H1 (cell line): ENCODE data around the gene GRIP1. TPM values are rescaled to one million over a fixed set of nuclear protein-coding genes. Genes with fewer than 3 reads are reported as not detected.

Experiments
- CTCF ChIA-PET: fragments of 300-600 bp; sonication (Branson Sonifier 250); formaldehyde crosslinking; loops from one replicate; lab custom pipeline; 2021; ENCODE audit not compliant: partially characterized antibody; lab: Charles Lee
- POLR2A ChIA-PET: fragments of 300-600 bp; sonication (Branson Sonifier 250); formaldehyde crosslinking; loops from one replicate; lab custom pipeline; 2021; ENCODE audit warnings: inconsistent platforms; ENCODE audit not compliant: partially characterized antibody; lab: Charles Lee
- DNase-seq, 2 experiments: peaks; one replicate each; pipeline versions ENCODE4 v3.0.0 to v3.0.0-alpha.2; 2010 to 2022; ENCODE audit warnings: low spot score in 2 of 2, low read depth in 1 of 2, mixed read lengths in 1 of 2
- FAIRE-seq: peaks from 2 replicates; lab custom pipeline; 2011; peaks lifted over from hg19 to GRCh38; lab: Jason Lieb, UNC
- H2AFZ ChIP-seq: 2 replicates; pipeline ENCODE4 v1.8.1; 2012; ENCODE audit warnings: low read length, inconsistent platforms
- H2AK5ac ChIP-seq: 2 replicates; pipeline ENCODE4 v1.6.1; 2013; ENCODE audit warnings: low read depth, low read length
- H2BK120ac ChIP-seq: replicated peaks from 2 replicates; pipeline ENCODE3; 2013; ENCODE audit warnings: low read depth, low read length, inconsistent platforms
- H2BK12ac ChIP-seq: 2 replicates; pipeline ENCODE4 v1.6.1; 2013; ENCODE audit warnings: low read depth, low read length
- H2BK15ac ChIP-seq: 2 replicates; pipeline ENCODE4 v1.6.1; 2013; ENCODE audit warnings: low read length
- H2BK20ac ChIP-seq: 2 replicates; pipeline ENCODE4 v1.6.1; 2013; ENCODE audit warnings: low read length
- H2BK5ac ChIP-seq: 2 replicates; pipeline ENCODE4 v1.6.1; 2013; ENCODE audit warnings: low read depth, low read length
- H3K14ac ChIP-seq: 2 replicates; pipeline ENCODE4 v1.6.1; 2013; ENCODE audit warnings: inconsistent platforms; ENCODE audit not compliant: insufficient read length
- H3K18ac ChIP-seq: 2 replicates; pipeline ENCODE4 v1.6.1; 2013; ENCODE audit warnings: low read length; ENCODE audit errors: extremely low read depth
- H3K23ac ChIP-seq: 2 replicates; pipeline ENCODE4 v1.6.1; 2013; ENCODE audit warnings: inconsistent platforms; ENCODE audit not compliant: insufficient read length
- H3K23me2 ChIP-seq: 2 replicates; pipeline ENCODE4 v1.6.1; 2013; ENCODE audit warnings: low read depth, low read length
- H3K27ac ChIP-seq: 2 replicates; pipeline ENCODE4 v1.6.1; 2011; ENCODE audit warnings: low read depth, low read length, inconsistent platforms
- H3K27me3 ChIP-seq, 4 experiments: replicated peaks in 1 of 4; 1 replicate in 1 of 4; 2 replicates in 3 of 4; pipeline versions ENCODE4 v1.6.1 to v1.8.1; 2011 to 2013; ENCODE audit warnings: low read length in 3 of 4, mild to moderate bottlenecking in 3 of 4, inconsistent platforms in 2 of 4, mixed read lengths in 2 of 4, moderate library complexity in 1 of 4; ENCODE audit not compliant: control insufficient read depth in 3 of 4, insufficient read depth in 3 of 4; ENCODE audit errors: extremely low read depth in 1 of 4
- H3K36me3 ChIP-seq, 4 experiments: 2 replicates each; pipeline versions ENCODE4 v1.6.1 to v1.8.1; 2011 to 2013; ENCODE audit warnings: mild to moderate bottlenecking in 4 of 4, low read length in 3 of 4, moderate library complexity in 2 of 4, control low read depth in 1 of 4, inconsistent platforms in 1 of 4; ENCODE audit not compliant: insufficient read depth in 4 of 4, control insufficient read depth in 2 of 4
- H3K4ac ChIP-seq: replicated peaks from 2 replicates; pipeline ENCODE3; 2013; ENCODE audit warnings: low read length, low read depth, mixed read lengths, inconsistent platforms; ENCODE audit not compliant: insufficient read length
- H3K4me1 ChIP-seq, 4 experiments: replicated peaks in 1 of 4; 1 replicate in 1 of 4; 2 replicates in 3 of 4; pipeline versions ENCODE4 v1.6.1 to v1.8.1; 2011 to 2013; ENCODE audit warnings: low read length in 3 of 4, inconsistent platforms in 2 of 4, mixed read lengths in 1 of 4; ENCODE audit not compliant: insufficient read depth in 4 of 4, control insufficient read depth in 3 of 4
- H3K4me2 ChIP-seq, 2 experiments: 2 replicates each; pipeline versions ENCODE4 v1.6.1 to v1.8.1; 2011 to 2013; ENCODE audit warnings: low read depth in 2 of 2, low read length in 2 of 2, control low read depth in 1 of 2, inconsistent platforms in 1 of 2, mild to moderate bottlenecking in 1 of 2; ENCODE audit not compliant: insufficient read depth in 1 of 2
- H3K4me3 ChIP-seq, 4 experiments: fragments of 200-600, 300-600 bp in 1 of 4; sonication (generic), shearing (Covaris generic), sonication (Bioruptor Twin) in 1 of 4; 2 replicates each; pipeline versions ENCODE4 v1.5.1 to v1.8.1; 2011 to 2016; ENCODE audit warnings: low read length in 4 of 4, low read depth in 3 of 4, control low read depth in 2 of 4, inconsistent platforms in 2 of 4, mild to moderate bottlenecking in 2 of 4, mixed read lengths in 1 of 4, moderate library complexity in 1 of 4; ENCODE audit not compliant: insufficient read depth in 2 of 4; ENCODE audit errors: extremely low read depth in 1 of 4
- H3K56ac ChIP-seq: replicated peaks from 2 replicates; pipeline ENCODE3; 2013; ENCODE audit warnings: low read depth, mild to moderate bottlenecking, mixed read lengths, low read length, inconsistent platforms; ENCODE audit not compliant: insufficient read length
- H3K79me1 ChIP-seq: 2 replicates; pipeline ENCODE4 v1.6.1; 2013; ENCODE audit warnings: low read depth, low read length, control low read depth
- H3K79me2 ChIP-seq, 2 experiments: 2 replicates each; pipeline versions ENCODE4 v1.6.1 to v1.8.1; 2012 to 2013; ENCODE audit warnings: low read length in 2 of 2, mild to moderate bottlenecking in 2 of 2, inconsistent platforms in 1 of 2; ENCODE audit not compliant: insufficient read depth in 2 of 2, control insufficient read depth in 1 of 2
- H3K9ac ChIP-seq, 4 experiments: replicated peaks in 1 of 4; 1 replicate in 1 of 4; 2 replicates in 3 of 4; pipeline versions ENCODE4 v1.6.1 to v1.8.1; 2011 to 2013; ENCODE audit warnings: low read depth in 3 of 4, low read length in 3 of 4, control low read depth in 2 of 4, mild to moderate bottlenecking in 2 of 4, moderate library complexity in 2 of 4, inconsistent platforms in 1 of 4; ENCODE audit errors: extremely low read depth in 1 of 4
- H3K9me3 ChIP-seq, 2 experiments: 2 replicates each; pipeline versions ENCODE4 v1.6.1 to v1.8.1; 2012 to 2013; ENCODE audit warnings: mild to moderate bottlenecking in 2 of 2, moderate library complexity in 2 of 2, control low read depth in 1 of 2, inconsistent platforms in 1 of 2, low read depth in 1 of 2, low read length in 1 of 2, mixed read lengths in 1 of 2; ENCODE audit not compliant: insufficient read depth in 2 of 2
- H4K20me1 ChIP-seq, 2 experiments: replicated peaks in 1 of 2; 2 replicates each; pipeline versions ENCODE3 to v1.8.1; 2011 to 2013; ENCODE audit warnings: inconsistent platforms in 2 of 2, low read length in 2 of 2, mild to moderate bottlenecking in 1 of 2; ENCODE audit not compliant: insufficient read depth in 2 of 2, control insufficient read depth in 1 of 2
- H4K5ac ChIP-seq: 2 replicates; pipeline ENCODE4 v1.6.1; 2013; ENCODE audit warnings: low read length, low read depth, mixed read lengths, inconsistent platforms; ENCODE audit not compliant: insufficient read length
- H4K8ac ChIP-seq: 2 replicates; pipeline ENCODE4 v1.8.0; 2013; ENCODE audit warnings: mild to moderate bottlenecking, moderate library complexity, low read length, inconsistent platforms; ENCODE audit not compliant: insufficient read depth; ENCODE audit errors: extremely low read depth
- H4K91ac ChIP-seq: replicated peaks from 2 replicates; pipeline ENCODE3; 2013; ENCODE audit warnings: low read length, mixed read lengths, inconsistent platforms; ENCODE audit not compliant: insufficient read length
- EP300 ChIP-seq, 2 experiments: IDR thresholded peaks; 1 replicate in 1 of 2; 2 replicates in 1 of 2; pipeline ENCODE4 v1.6.1; 2011 to 2012; ENCODE audit warnings: low read depth in 2 of 2, low read length in 2 of 2, mild to moderate bottlenecking in 2 of 2, borderline replicate concordance in 1 of 2, inconsistent platforms in 1 of 2, moderate library complexity in 1 of 2
- HDAC6 ChIP-seq: IDR thresholded peaks from one replicate; pipeline ENCODE4 v1.7.1; 2012; ENCODE audit warnings: low read depth, mild to moderate bottlenecking, inconsistent platforms, low read length, moderate library complexity
- NRF1 ChIP-seq: IDR thresholded peaks from 2 replicates; pipeline ENCODE4 v1.6.1; 2011; ENCODE audit warnings: mild to moderate bottlenecking, low read depth, low read length, improper control_type of control experiment
- PHF8 ChIP-seq: fragments of 200-600 bp; sonication (generic); conservative IDR thresholded peaks from 2 replicates; pipeline ENCODE4 v1.7.1; 2012; ENCODE audit warnings: low read depth, mild to moderate bottlenecking, inconsistent platforms, low read length, moderate library complexity
- SIN3A ChIP-seq, 2 experiments: IDR thresholded peaks in 1 of 2; conservative IDR thresholded peaks in 1 of 2; 2 replicates each; pipeline ENCODE4 v1.6.1; 2011 to 2012; ENCODE audit warnings: low read length in 2 of 2, improper control_type of control experiment in 1 of 2, low read depth in 1 of 2, mild to moderate bottlenecking in 1 of 2
- SIRT6 ChIP-seq: IDR thresholded peaks from one replicate; pipeline ENCODE4 v1.7.1; 2012; ENCODE audit warnings: low read length, inconsistent platforms
- SP4 ChIP-seq: IDR thresholded peaks from 2 replicates; pipeline ENCODE4 v1.6.1; 2012; ENCODE audit warnings: low read length, inconsistent platforms
- SRF ChIP-seq: IDR thresholded peaks from 2 replicates; pipeline ENCODE4 v1.6.1; 2011; ENCODE audit warnings: mild to moderate bottlenecking, low read depth, low read length, moderate library complexity
- WGBS, 2 experiments: shearing (Covaris generic) in 1 of 2; methylation state at CpG; one replicate each; pipeline versions ENCODE4 v1.1.6 to v1.1.7; 2013 to 2015; ENCODE audit warnings: low lambda C conversion rate in 2 of 2, mixed read lengths in 2 of 2, inconsistent platforms in 1 of 2, low coverage in 1 of 2, missing lambda C conversion rate in 1 of 2; ENCODE audit not compliant: insufficient replicate concordance in 2 of 2, insufficient coverage in 1 of 2, insufficient read length in 1 of 2; ENCODE audit errors: extremely low coverage in 1 of 2, missing lambda C conversion rate in 1 of 2; 5-methylcytosine and 5-hydroxymethylcytosine counted together
- polyA plus RNA-seq, 7 experiments: library from polyadenylated mRNA; depleted of rRNA in 3 of 7; stranded (reverse) in 5 of 7; unstranded in 2 of 7; fragments of >200 nt in 5 of 7; fragments of 200-250 nt in 2 of 7; gene quantifications; 1 replicate in 5 of 7; 2 replicates in 1 of 7; 4 replicates in 1 of 7; pipeline versions ENCODE4 v1.2.1 to v1.2.3, GENCODE V29; 2011 to 2013; ENCODE audit warnings: missing spikeins in 2 of 7, mixed read lengths in 2 of 7
- total RNA-seq: library from RNA; stranded (reverse); fragmentation: NEBNext Ultra II Directional; extraction: Animal tissue kit (Norgen Biotek cat#: 25700); gene quantifications from 2 replicates; pipeline ENCODE4 v1.2.1, GENCODE V29; 2021

Gene GRIP1
- total and polyA plus RNA-seq, 2 of the 8 experiments (the other 6 are each of a cell fraction or from before 2014, with no cell fraction given): 4.5 to 27.3 TPM

DNA sequence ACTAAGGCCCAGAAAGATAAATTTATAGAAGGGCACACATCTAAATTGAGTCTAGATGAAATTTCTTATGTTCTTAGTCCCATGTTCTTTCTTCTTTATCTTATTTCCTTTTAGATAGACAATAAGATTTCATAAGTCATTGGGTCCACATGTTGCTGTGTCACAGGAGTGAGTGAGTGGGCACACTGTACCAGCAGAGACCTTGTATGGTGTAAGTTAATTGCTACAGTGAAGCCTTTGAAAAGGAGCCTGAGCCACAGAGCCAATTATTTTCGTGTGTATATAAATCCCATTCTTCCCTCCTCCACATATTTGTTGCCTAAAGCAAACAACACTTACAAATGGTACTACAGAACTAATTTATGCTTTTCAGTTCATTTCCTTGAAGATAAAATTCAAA, 79.1 kb downstream of the GRIP1 start:
- Histone ChIP-seq H3K23me2 (no peaks in the 10 kb centered on the region), H3K27me3 (no peaks in the 10 kb centered on the region), H2BK12ac (no peak overlapping the region), H3K56ac (no peak overlapping the region), H3K23ac (no peak overlapping the region), H3K27ac (no peak overlapping the region), H3K36me3 (no peaks in the 10 kb centered on the region), H2BK20ac (no peak overlapping the region), H2BK15ac (no peak overlapping the region), H3K14ac (no peak overlapping the region), H3K9me3 (no peaks in the 10 kb centered on the region), H3K4ac (no peak overlapping the region), H4K91ac (no peak overlapping the region), H4K20me1 (no peaks in the 10 kb centered on the region), H2BK120ac (no peak overlapping the region), H2BK5ac (no peak overlapping the region), H3K4me3 (no peak overlapping the region), H2AK5ac (no peak overlapping the region)
- POLR2A ChIA-PET: no interaction called here
- no peak for DNase-seq
- CTCF ChIA-PET: no interaction called here
- TF ChIP-seq SP4 (no peak), PHF8 (no peak), HDAC6 (no peak), NRF1 (no peak), EP300 (IDR thresholded peaks at IDR 0.05; ENCODE audit: borderline replicate concordance in 1 of 2, low read depth in 2 of 2, low read length in 2 of 2) (no peak), SRF (no peak), SIN3A (conservative IDR thresholded peaks at IDR 0.05 in 1 of 2, IDR thresholded peaks at IDR 0.05 in 1 of 2; ENCODE audit: low read depth in 1 of 2, low read length in 2 of 2) (no peak), SIRT6 (no peak)
- TF ChIP-seq, all 59 proteins: peak for 0
- Histone ChIP-seq H3K79me1 (no peaks in the 10 kb centered on the region), H4K5ac (no peak overlapping the region), H3K18ac (no peak overlapping the region), H3K79me2 (no peaks in the 10 kb centered on the region), H3K4me2 (no peak overlapping the region), H3K9ac (no peak overlapping the region), H3K4me1 (peaks cover 0 to 20% (median 6%) of the 10 kb centered on the region in 4 experiments; a peak in 3 of 7 replicates), H2AFZ (no peak overlapping the region), H4K8ac (no peak overlapping the region)
- 73% methylated on average over 1 of the region's 1 CpG; no CpG with 5 or more reads in 1 of the 2 experiments for WGBS, 2 experiments
- no peak for FAIRE-seq
